Loucy (cell line): ENCODE measurements around the gene FBLN5.
A peak's percentile ranks its signal among the peaks of the same experiment; 100 is the strongest.

Source experiments
- H2AFZ ChIP-seq: fragments of 200-600 bp; sonication (generic); 2 replicates; pipeline ENCODE4 v1.6.0; 2016; ENCODE audit warnings: antibody characterized with exemption, mild to moderate bottlenecking, low read length, moderate library complexity
- H3F3A ChIP-seq: fragments of 200-600 bp; 2 replicates; pipeline ENCODE4 v1.6.0; 2016; ENCODE audit warnings: antibody characterized with exemption, low read depth, mild to moderate bottlenecking
- H3K27me3 ChIP-seq: fragments of 200-600 bp; sonication (generic); 2 replicates; pipeline ENCODE4 v1.6.1; 2014; ENCODE audit warnings: low read length, mild to moderate bottlenecking; ENCODE audit not compliant: insufficient read depth, poor library complexity, severe bottlenecking
- H3K36me3 ChIP-seq: fragments of 200-600 bp; sonication (generic); 2 replicates; pipeline ENCODE4 v1.6.1; 2016; ENCODE audit warnings: low read length; ENCODE audit not compliant: insufficient read depth
- H3K4me1 ChIP-seq: fragments of 200-600 bp; sonication (generic); 2 replicates; pipeline ENCODE4 v1.5.1; 2014; ENCODE audit warnings: low read length, mild to moderate bottlenecking; ENCODE audit not compliant: insufficient read depth, poor library complexity, severe bottlenecking
- H3K4me2 ChIP-seq: fragments of 200-600 bp; sonication (generic); 2 replicates; pipeline ENCODE4 v1.6.0; 2014; ENCODE audit warnings: antibody characterized with exemption, low read length, low read depth, mild to moderate bottlenecking; ENCODE audit not compliant: poor library complexity, severe bottlenecking
- H3K4me3 ChIP-seq: fragments of 200-600 bp; sonication (generic); 2 replicates; pipeline ENCODE4 v1.5.1; 2014; ENCODE audit warnings: low read length, mild to moderate bottlenecking, mixed read lengths; ENCODE audit not compliant: poor library complexity, severe bottlenecking
- H3K79me2 ChIP-seq: fragments of 200-600 bp; sonication (generic); 2 replicates; pipeline ENCODE4 v1.6.1; 2014; ENCODE audit warnings: low read length; ENCODE audit not compliant: insufficient read depth
- H3K9ac ChIP-seq: fragments of 200-600 bp; sonication (generic); 2 replicates; pipeline ENCODE4 v1.6.0; 2014; ENCODE audit warnings: mild to moderate bottlenecking, low read depth, low read length, moderate library complexity; ENCODE audit not compliant: poor library complexity, severe bottlenecking
- H3K9me2 ChIP-seq: fragments of 200-600 bp; sonication (generic); replicated peaks from 2 replicates; pipeline ENCODE4 v1.6.1; 2016; ENCODE audit warnings: low read depth, low read length, mixed read lengths
- H3K9me3 ChIP-seq: fragments of 200-600 bp; sonication (generic); 2 replicates; pipeline ENCODE4 v1.6.1; 2014; ENCODE audit warnings: mild to moderate bottlenecking, antibody characterized with exemption, low read length, low read depth; ENCODE audit not compliant: insufficient read depth
- H4K20me1 ChIP-seq: fragments of 200-600 bp; sonication (generic); 2 replicates; pipeline ENCODE4 v1.6.0; 2014; ENCODE audit warnings: antibody characterized with exemption, low read length, mild to moderate bottlenecking; ENCODE audit not compliant: insufficient read depth, poor library complexity, severe bottlenecking
- EZH2phosphoT487 ChIP-seq: fragments of 200-600 bp; IDR thresholded peaks from 2 replicates; pipeline ENCODE4 v1.6.1; 2018; ENCODE audit warnings: antibody characterized with exemption, mild to moderate bottlenecking, moderate library complexity, borderline replicate concordance
- TF ChIP-seq, protein P1 (sequence below): fragments of 200-600 bp; sonication (generic); conservative IDR thresholded peaks from 2 replicates; pipeline ENCODE4 v1.5.1; 2014; ENCODE audit warnings: mild to moderate bottlenecking, antibody characterized with exemption, low read length

The FBLN5 gene

DNA sequence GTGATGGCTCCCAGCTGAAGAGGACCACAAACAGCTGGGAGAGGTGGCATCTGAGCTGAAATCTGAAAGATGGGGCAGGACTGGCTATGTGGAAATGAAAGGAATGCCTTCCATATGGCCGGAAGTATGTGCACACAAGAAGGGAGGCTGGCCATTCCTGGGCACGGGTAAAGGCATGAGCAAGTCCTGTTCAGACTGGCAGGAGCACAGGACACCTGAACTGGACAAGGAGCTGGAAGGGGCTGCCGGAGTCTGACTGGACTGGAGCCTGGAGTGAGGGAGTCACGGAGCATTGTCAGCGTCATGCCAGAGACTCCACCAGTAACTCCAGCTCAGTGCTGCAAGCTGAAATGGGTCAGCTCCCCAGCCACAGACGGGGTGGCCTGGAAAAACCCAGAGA, 68.3 kb downstream of the FBLN5 start:
- Histone ChIP-seq H3K36me3 (no peaks in the 10 kb centered on the region), H3K4me1 (peaks cover 11% of the 10 kb centered on the region), H3K9me3 (no peaks in the 10 kb centered on the region), H2AFZ (no peak overlapping the region), H3K27me3 (no peaks in the 10 kb centered on the region), H3K4me2 (no peak overlapping the region), H3K9me2 (no peaks in the 10 kb centered on the region), H3K4me3 (no peak overlapping the region), H3F3A (no peaks in the 10 kb centered on the region), H4K20me1 (no peaks in the 10 kb centered on the region), H3K9ac (no peak overlapping the region), H3K79me2 (no peaks in the 10 kb centered on the region)
- TF ChIP-seq EZH2phosphoT487, result no peak
- TF ChIP-seq, protein P1, sequence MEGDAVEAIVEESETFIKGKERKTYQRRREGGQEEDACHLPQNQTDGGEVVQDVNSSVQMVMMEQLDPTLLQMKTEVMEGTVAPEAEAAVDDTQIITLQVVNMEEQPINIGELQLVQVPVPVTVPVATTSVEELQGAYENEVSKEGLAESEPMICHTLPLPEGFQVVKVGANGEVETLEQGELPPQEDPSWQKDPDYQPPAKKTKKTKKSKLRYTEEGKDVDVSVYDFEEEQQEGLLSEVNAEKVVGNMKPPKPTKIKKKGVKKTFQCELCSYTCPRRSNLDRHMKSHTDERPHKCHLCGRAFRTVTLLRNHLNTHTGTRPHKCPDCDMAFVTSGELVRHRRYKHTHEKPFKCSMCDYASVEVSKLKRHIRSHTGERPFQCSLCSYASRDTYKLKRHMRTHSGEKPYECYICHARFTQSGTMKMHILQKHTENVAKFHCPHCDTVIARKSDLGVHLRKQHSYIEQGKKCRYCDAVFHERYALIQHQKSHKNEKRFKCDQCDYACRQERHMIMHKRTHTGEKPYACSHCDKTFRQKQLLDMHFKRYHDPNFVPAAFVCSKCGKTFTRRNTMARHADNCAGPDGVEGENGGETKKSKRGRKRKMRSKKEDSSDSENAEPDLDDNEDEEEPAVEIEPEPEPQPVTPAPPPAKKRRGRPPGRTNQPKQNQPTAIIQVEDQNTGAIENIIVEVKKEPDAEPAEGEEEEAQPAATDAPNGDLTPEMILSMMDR, result no peak

DNA sequence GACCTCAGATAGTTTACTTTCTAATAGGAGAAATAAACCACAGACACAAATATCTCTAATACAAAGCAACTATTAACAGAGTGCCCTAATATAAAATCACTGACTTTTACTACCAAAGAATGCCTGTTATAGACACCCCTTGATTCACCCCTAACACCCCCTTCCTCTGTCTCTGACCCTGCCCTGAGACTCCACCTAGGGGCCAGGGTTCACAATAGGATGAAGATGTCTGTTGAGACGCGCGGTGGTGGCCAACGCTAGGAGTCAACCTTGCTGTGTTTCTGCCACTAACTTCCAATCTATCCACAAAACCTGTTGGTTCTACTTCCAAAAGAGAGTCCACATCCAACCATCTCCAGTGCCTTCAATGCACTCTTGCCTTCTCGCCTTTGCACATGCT, 69.2 kb downstream of the FBLN5 start:
- Histone ChIP-seq H3K9me3 (no peaks in the 10 kb centered on the region), H3K4me1 (peaks cover 20% of the 10 kb centered on the region), H3K9me2 (no peaks in the 10 kb centered on the region), H3K9ac (no peak overlapping the region), H3K27me3 (no peaks in the 10 kb centered on the region), H3K4me3 (no peak overlapping the region), H3K4me2 (no peak overlapping the region), H3K79me2 (no peaks in the 10 kb centered on the region), H2AFZ (no peak overlapping the region), H3F3A (no peaks in the 10 kb centered on the region), H4K20me1 (no peaks in the 10 kb centered on the region), H3K36me3 (no peaks in the 10 kb centered on the region)
- no peak for TF ChIP-seq EZH2phosphoT487
- TF ChIP-seq, protein P1, result peak; percentile 45

DNA sequence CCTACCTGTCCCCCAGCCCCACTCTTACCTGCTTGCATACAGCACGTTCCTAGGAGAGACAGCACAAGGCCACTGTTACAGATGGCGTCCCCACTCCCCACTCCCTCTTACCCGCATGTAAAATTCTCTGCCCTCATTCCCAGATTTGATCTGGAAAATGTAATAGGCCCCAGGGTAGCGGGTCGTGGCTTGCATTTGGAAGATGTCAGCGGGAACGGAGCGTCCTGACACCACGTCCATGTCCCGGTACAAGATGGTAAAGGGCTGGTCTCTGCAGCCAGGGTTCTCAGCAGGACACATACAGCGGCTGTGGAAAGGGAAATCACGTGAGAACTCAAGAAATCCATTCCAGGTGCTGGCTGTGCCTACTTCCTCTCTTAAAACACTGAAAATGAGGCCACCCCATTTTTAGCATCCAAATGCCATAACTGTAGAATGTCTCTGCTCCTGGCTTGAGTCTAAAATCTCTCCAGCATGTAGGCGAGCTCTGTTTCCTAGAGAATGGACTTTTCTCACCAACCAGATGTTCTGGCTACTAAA, 70.0 kb downstream of the FBLN5 start:
- TF ChIP-seq, protein P1, result no peak
- no peak for TF ChIP-seq EZH2phosphoT487
- Histone ChIP-seq H3K27me3 (no peaks in the 10 kb centered on the region), H4K20me1 (no peaks in the 10 kb centered on the region), H3K4me3 (no peak overlapping the region), H3F3A (no peaks in the 10 kb centered on the region), H3K9me3 (no peaks in the 10 kb centered on the region), H3K9me2 (no peaks in the 10 kb centered on the region), H3K9ac (no peak overlapping the region), H3K79me2 (no peaks in the 10 kb centered on the region), H2AFZ (no peak overlapping the region), H3K36me3 (no peaks in the 10 kb centered on the region), H3K4me1 (peaks cover 28% of the 10 kb centered on the region), H3K4me2 (no peak overlapping the region)
